Uterine smooth muscle cell (primary cell): ENCODE results near the gene MATN3. TPM values are rescaled to one million over a fixed set of nuclear protein-coding genes. Genes with fewer than 3 reads are reported as not detected.

Experiments
- total RNA-seq: library from RNA; depleted of rRNA; stranded (reverse); fragments of >200 nt; gene quantifications from 2 replicates; pipeline ENCODE4 v1.2.3, GENCODE V29; 2014

Gene MATN3, protein sequence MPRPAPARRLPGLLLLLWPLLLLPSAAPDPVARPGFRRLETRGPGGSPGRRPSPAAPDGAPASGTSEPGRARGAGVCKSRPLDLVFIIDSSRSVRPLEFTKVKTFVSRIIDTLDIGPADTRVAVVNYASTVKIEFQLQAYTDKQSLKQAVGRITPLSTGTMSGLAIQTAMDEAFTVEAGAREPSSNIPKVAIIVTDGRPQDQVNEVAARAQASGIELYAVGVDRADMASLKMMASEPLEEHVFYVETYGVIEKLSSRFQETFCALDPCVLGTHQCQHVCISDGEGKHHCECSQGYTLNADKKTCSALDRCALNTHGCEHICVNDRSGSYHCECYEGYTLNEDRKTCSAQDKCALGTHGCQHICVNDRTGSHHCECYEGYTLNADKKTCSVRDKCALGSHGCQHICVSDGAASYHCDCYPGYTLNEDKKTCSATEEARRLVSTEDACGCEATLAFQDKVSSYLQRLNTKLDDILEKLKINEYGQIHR
- total RNA-seq: 2.8 and 2.9 TPM in 2 replicates

GRCh38 chr2:20012282-20013125, at the start of gene MATN3:
MATN3 (minus strand) TSS chr2:20012668; CDS start chr2:20012631, 37 bp downstream.

GRCh38 chr2:20051532-20052228, 39.2 kb upstream of the MATN3 start, which contains the start of gene LAPTM4A:
LAPTM4A (minus strand) TSS chr2:20051628; CDS start chr2:20051520, 108 bp downstream.

DNA sequence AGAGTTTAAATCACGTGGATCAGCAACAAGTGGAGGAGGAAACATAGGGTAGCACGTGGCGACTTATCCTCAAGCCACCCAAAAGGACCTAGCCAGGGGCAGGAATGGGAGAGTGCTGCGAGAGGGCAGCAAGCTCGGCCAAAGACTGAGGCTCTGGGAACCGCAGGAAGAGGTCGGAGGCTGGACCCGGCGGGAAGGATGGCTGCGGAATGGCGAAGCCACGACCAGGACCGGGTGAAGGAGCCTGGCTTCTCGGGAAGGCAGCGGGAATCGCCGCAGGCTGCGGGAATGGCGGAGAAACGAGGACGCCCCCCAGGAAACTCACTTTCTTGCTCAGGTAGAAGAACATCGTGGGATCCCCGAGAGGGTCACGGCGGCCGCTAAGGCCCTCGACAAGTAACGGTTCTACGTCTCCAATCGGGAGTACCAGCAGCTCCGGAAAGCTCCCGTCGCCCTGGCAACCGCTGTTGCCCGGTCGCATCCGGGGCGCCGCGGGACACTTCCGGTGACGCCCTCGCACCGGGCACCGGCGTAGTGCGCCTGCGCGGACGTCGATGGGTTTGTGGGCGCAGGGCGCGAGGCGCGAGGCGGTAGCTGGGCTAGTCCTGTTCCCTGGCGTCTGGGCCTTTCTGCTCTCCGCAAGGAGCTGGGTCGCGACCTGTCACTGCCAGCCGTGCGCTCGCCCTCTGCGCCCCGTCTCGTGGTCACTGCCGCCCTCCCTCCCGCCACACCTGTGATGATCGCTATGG, 22.6 kb downstream of the MATN3 start, which contains the start of gene WDR35:
TSS of gene WDR35 (minus strand) at position 439 of the 749 bp plus-strand sequence. CDS start at position 349, 90 bp downstream.

Other genes with a start within 250 kb of the MATN3 start
- 8.5 and 12.4 TPM in 2 replicates for gene TTC32, start 110.7 kb downstream of the MATN3 start, total RNA-seq
- 17.4 and 18.2 TPM in 2 replicates for gene WDR35, start 22.6 kb downstream of the MATN3 start, total RNA-seq
- 151 and 159 TPM in 2 replicates for gene LAPTM4A, start 39.0 kb upstream of the MATN3 start, total RNA-seq
- 99.2 and 117 TPM in 2 replicates for gene SDC1, start 212.5 kb upstream of the MATN3 start, total RNA-seq